ENCODE results near the gene SEMA3D.

- TF ChIP-seq CTCF (IDR thresholded peaks at IDR 0.05; ENCODE audit: extremely low read depth in 1 of 2, insufficient read depth in 1 of 2, low read depth in 1 of 2, low read length in 2 of 2) (no peak), POLR2A (IDR thresholded peaks at IDR 0.05; ENCODE audit: low read depth, low read length) (no peak), EZH2 (IDR thresholded peaks at IDR 0.05; ENCODE audit: borderline replicate concordance, low read depth, low read length, severe bottlenecking) (no peak), POLR2AphosphoS5 (IDR thresholded peaks at IDR 0.05; ENCODE audit: insufficient read depth, low read depth, low read length) (no peak), MYC (IDR thresholded peaks at IDR 0.05; ENCODE audit: low read depth, low read length) (no peak), FOS (IDR thresholded peaks at IDR 0.05; ENCODE audit: borderline replicate concordance, insufficient read depth, low read length) (no peak), MAX (IDR thresholded peaks at IDR 0.05; ENCODE audit: insufficient read depth, insufficient read length) (no peak)
These were observed 39.7 kb upstream of the SEMA3D start for GRCh38 chr7:85226361-85227085.

Data from endothelial cell of umbilical vein (primary cell).